Tibial nerve (tissue), 4 donors: ENCODE results near the gene ARMS2. TPM values are rescaled to one million over a fixed set of nuclear protein-coding genes. Genes with fewer than 3 reads are reported as not detected.

Experiments
- DNase-seq, 2 donors: peaks; one replicate each; pipeline ENCODE4 v3.0.0-alpha.2; 2019; ENCODE audit warnings: low spot score in 2 of 2
- H3K27ac ChIP-seq, 4 donors: fragments of 200-600 bp; sonication (generic) in 3 of 4; one replicate each; pipeline ENCODE4 v1.5.1; 2017 to 2019; ENCODE audit warnings: mild to moderate bottlenecking in 1 of 4
- H3K27me3 ChIP-seq, 2 donors: fragments of 200-600 bp; sonication (generic) in 1 of 2; one replicate each; pipeline versions ENCODE4 v1.5.1 to v1.6.0; 2017 to 2019
- H3K36me3 ChIP-seq, 3 donors: fragments of 200-600 bp; sonication (generic); one replicate each; pipeline ENCODE4 v1.5.1; 2018 to 2019
- H3K4me1 ChIP-seq, 4 donors: fragments of 200-600 bp; sonication (generic) in 3 of 4; one replicate each; pipeline ENCODE4 v1.5.1; 2017 to 2019
- H3K4me3 ChIP-seq, 4 donors: fragments of 200-600 bp; sonication (generic) in 3 of 4; one replicate each; pipeline ENCODE4 v1.5.1; 2017 to 2019; ENCODE audit warnings: mild to moderate bottlenecking in 1 of 4, moderate library complexity in 1 of 4
- H3K9me3 ChIP-seq, 4 donors: fragments of 200-600 bp; sonication (generic) in 3 of 4; one replicate each; pipeline ENCODE4 v1.5.1; 2017 to 2019
- EP300 ChIP-seq, 2 donors: sonication (generic); formaldehyde crosslinking; IDR thresholded peaks; one replicate each; pipeline ENCODE4 v1.6.1; 2017; ENCODE audit warnings: antibody characterized with exemption in 2 of 2, mild to moderate bottlenecking in 1 of 2
- POLR2A ChIP-seq, 2 donors: fragments of 450-650 bp; IDR thresholded peaks; one replicate each; pipeline ENCODE4 v1.6.1; 2017; ENCODE audit warnings: antibody characterized with exemption in 2 of 2, mild to moderate bottlenecking in 2 of 2, moderate library complexity in 2 of 2
- WGBS, 2 donors: methylation state at CpG; one replicate each; pipeline ENCODE4 v1.1.5; 2018; 5-methylcytosine and 5-hydroxymethylcytosine counted together
- total RNA-seq, 4 donors: library from RNA; depleted of rRNA; stranded (reverse); fragments of >200 nt; gene quantifications; one replicate each; pipeline ENCODE4 v1.1.0, GENCODE V29; 2016
- TF ChIP-seq, protein P1 (sequence below), 5 experiments: fragments of 200-600 bp in 3 of 5; fragments of 450-650 bp in 2 of 5; sonication (generic) in 3 of 5; IDR thresholded peaks; one replicate each; pipeline ENCODE4 v1.5.1; 2016 to 2019; ENCODE audit warnings: antibody characterized with exemption in 5 of 5, mild to moderate bottlenecking in 3 of 5, moderate library complexity in 2 of 5

ARMS2 gene
- total RNA-seq, 4 donors from 2014 or later, result not detected

DNA sequence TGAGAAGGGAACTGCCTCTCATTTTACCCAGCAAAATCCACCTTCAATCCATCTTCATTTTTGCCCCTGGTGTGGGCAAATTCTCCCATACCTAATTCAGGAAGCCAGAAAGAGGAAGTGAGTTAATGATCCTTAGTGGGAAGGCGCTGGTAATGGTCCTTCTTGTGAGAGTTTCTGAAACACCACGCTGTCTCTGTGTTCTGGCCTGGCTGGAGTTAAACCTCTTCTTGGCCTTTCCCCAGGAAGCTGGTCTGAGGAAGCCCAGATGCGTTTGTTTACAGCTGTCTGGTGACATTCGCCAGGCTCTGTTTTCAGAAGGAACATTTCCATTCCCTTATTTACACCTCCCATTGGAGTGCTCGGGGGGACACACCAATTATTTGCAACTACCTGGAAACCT is 31.2 kb downstream of the ARMS2 start:
- Histone ChIP-seq H3K27me3 (no peaks in the 10 kb centered on the region), H3K4me1 (peaks cover 0 to 14% (median 0%) of the 10 kb centered on the region in 4 donors), H3K4me3 (no peak overlapping the region), H3K9me3 (no peaks in the 10 kb centered on the region), H3K36me3 (peaks cover 0 to 15% (median 4%) of the 10 kb centered on the region in 3 donors), H3K27ac (no peak overlapping the region)
- TF ChIP-seq, protein P1, sequence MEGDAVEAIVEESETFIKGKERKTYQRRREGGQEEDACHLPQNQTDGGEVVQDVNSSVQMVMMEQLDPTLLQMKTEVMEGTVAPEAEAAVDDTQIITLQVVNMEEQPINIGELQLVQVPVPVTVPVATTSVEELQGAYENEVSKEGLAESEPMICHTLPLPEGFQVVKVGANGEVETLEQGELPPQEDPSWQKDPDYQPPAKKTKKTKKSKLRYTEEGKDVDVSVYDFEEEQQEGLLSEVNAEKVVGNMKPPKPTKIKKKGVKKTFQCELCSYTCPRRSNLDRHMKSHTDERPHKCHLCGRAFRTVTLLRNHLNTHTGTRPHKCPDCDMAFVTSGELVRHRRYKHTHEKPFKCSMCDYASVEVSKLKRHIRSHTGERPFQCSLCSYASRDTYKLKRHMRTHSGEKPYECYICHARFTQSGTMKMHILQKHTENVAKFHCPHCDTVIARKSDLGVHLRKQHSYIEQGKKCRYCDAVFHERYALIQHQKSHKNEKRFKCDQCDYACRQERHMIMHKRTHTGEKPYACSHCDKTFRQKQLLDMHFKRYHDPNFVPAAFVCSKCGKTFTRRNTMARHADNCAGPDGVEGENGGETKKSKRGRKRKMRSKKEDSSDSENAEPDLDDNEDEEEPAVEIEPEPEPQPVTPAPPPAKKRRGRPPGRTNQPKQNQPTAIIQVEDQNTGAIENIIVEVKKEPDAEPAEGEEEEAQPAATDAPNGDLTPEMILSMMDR (IDR thresholded peaks at IDR 0.05), result no peak
- no peak for TF ChIP-seq EP300 (IDR thresholded peaks at IDR 0.05)
- TF ChIP-seq POLR2A (IDR thresholded peaks at IDR 0.05), result no peak
- no peak for DNase-seq
- 38 to 60% methylated on average over 5 of the region's 5 CpGs for WGBS, 2 donors

DNA sequence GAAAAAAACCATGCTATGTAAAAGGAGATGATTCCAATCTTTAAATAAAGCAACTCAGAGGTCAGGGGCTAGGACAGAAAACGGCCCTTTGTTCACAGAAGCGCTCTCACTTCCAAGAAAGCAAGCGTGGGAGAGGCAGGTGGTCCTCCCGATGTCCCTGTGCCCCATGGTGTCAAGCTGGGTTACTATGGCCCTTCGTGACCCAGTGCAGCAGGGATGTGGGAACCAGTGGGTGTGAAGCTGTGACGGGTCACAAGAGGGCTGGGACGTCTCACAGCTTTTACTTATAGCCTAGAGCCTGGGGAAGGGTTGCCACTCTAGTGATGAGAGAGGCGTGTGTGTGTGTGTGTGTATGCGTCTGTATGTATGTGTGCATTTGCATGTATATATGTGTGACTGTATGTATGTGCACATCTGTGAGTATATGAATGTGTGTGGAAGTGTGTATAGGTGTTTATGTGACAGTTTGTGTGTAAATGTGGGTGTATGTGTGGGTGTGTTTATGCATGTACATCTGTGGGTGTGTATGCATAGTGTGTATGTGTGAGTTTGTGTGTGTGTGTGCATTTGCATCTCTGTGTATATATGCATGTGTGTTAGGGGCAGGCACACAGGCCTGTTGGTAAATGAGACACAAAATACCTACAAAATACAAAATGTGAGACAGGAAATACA is 32.1 kb downstream of the ARMS2 start:
- Histone ChIP-seq H3K9me3 (no peaks in the 10 kb centered on the region), H3K4me1 (peaks cover 0 to 14% (median 2%) of the 10 kb centered on the region in 4 donors), H3K27me3 (no peaks in the 10 kb centered on the region), H3K27ac (no peak overlapping the region), H3K36me3 (peaks cover 0 to 17% (median 4%) of the 10 kb centered on the region in 3 donors), H3K4me3 (no peak overlapping the region)
- WGBS, 2 donors, result 55 to 60% methylated on average over 9 of the region's 9 CpGs
- no peak for DNase-seq
- TF ChIP-seq, protein P1 (IDR thresholded peaks at IDR 0.05), result no peak
- no peak for TF ChIP-seq EP300 (IDR thresholded peaks at IDR 0.05)
- no peak for TF ChIP-seq POLR2A (IDR thresholded peaks at IDR 0.05)

DNA sequence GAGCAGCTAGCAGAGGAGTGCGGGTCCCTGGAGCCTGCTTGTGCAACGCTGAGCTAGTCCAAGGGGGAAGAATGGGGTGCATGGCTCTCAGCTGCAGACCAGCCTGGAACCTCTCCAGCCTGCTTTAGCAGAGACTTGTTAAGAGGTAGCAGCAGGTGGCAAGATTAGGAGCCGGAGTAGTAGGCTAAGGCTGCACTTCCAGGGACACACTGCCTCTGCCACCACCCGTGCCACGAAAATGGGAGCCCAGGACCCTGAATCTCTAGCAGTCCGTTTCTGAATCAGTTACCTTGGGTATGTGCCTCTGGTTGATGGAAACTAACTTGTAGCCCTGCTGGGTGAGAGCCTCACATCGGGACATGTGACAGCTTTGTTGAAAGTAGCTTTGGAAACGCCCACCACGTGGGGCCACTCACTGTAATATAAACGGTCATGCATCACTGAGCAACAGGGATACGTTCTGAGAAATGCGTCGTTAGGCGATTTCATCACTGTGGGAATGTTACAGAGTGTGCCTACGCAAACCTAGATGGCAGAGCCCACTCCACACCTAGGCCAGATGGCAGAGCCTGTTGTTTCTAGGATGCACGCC is 32.8 kb downstream of the ARMS2 start:
- H3K4me1 ChIP-seq, result peaks cover 0 to 14% (median 4%) of the 10 kb centered on the region in 4 donors

DNA sequence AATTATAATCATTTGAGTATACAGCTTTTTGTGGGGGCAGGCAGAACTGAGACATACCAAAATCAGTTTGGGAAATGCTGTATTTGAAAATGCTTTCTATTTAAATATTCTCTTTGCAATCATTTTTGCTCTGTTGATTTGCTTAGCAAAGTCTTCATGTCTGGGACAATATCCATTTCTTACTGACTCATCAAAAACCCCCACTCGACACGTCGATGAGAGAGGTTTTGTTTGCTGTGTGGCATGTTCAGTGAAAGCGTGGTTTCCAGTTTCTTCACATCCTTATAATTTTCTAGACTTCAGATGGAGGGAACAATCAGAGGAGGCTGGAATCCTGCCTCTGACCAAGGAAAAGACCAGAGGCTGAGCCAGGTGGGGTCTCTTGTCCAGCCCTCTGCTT is 35.8 kb downstream of the ARMS2 start:
- Histone ChIP-seq H3K9me3 (no peaks in the 10 kb centered on the region), H3K27ac (no peak overlapping the region)
- 51 to 65% methylated on average over 4 of the region's 4 CpGs for WGBS, 2 donors

More for the DNA sequence above, 32.8 kb downstream of the ARMS2 start:
- H3K9me3 ChIP-seq, result no peaks in the 10 kb centered on the region
- no peak overlapping the region for H3K4me3 ChIP-seq
- 67 to 69% methylated on average over 15 to 16 of the region's 16 CpGs for WGBS, 2 donors
- peaks cover 0 to 24% (median 4%) of the 10 kb centered on the region in 3 donors for H3K36me3 ChIP-seq
- TF ChIP-seq, protein P1 (IDR thresholded peaks at IDR 0.05), result no peak
- H3K27ac ChIP-seq, result no peak overlapping the region
- no peaks in the 10 kb centered on the region for H3K27me3 ChIP-seq
- no peak for DNase-seq

More for the DNA sequence above, 35.8 kb downstream of the ARMS2 start:
- no peak overlapping the region for H3K4me3 ChIP-seq
- H3K4me1 ChIP-seq, result peaks cover 0 to 39% (median 4%) of the 10 kb centered on the region in 4 donors
- H3K36me3 ChIP-seq, result peaks cover 0 to 46% (median 4%) of the 10 kb centered on the region in 3 donors
- H3K27me3 ChIP-seq, result no peaks in the 10 kb centered on the region
- DNase-seq, result no peak
- TF ChIP-seq POLR2A (IDR thresholded peaks at IDR 0.05), result no peak
- TF ChIP-seq EP300 (IDR thresholded peaks at IDR 0.05), result no peak
- TF ChIP-seq, protein P1 (IDR thresholded peaks at IDR 0.05), result no peak
